B cell (primary cell): Measurements from ENCODE around the gene SLC16A14. TPM values are rescaled to one million over a fixed set of nuclear protein-coding genes. Genes with fewer than 3 reads are reported as not detected.

Experiments used
- ATAC-seq: fragments of 200-7000 bp; cut with Tn5 transposase; one replicate; pipeline ENCODE4 v1.10.0; 2021; ENCODE audit warnings: low read depth, mild to moderate bottlenecking, moderate number of reproducible peaks, moderate library complexity
- CTCF ChIA-PET: fragments of 350-600 bp; sonication (Branson Sonifier 250); formaldehyde crosslinking; loops from one replicate; lab custom pipeline; 2021; ENCODE audit warnings: antibody characterized with exemption, inconsistent platforms; lab: Charles Lee
- POLR2A ChIA-PET: fragments of 350-600 bp; sonication (Branson Sonifier 250); formaldehyde crosslinking; loops from one replicate; lab custom pipeline; 2021; ENCODE audit warnings: antibody characterized with exemption; lab: Charles Lee
- DNase-seq: peaks from one replicate; pipeline ENCODE4 v3.0.0; 2013
- H2AFZ ChIP-seq: 2 replicates; pipeline ENCODE4 v1.6.1; 2012; ENCODE audit warnings: mild to moderate bottlenecking, low read depth, low read length; ENCODE audit not compliant: insufficient read depth, poor library complexity, severe bottlenecking
- H3K27ac ChIP-seq, 2 donors: 1 replicate in 1 of 2; 2 replicates in 1 of 2; pipeline ENCODE4 v1.5.1; 2012 to 2013; ENCODE audit warnings: low read length in 2 of 2, mild to moderate bottlenecking in 2 of 2, moderate library complexity in 1 of 2
- H3K27me3 ChIP-seq, 4 experiments: fragments of 200-600 bp in 1 of 4; sonication (generic) in 1 of 4; replicated peaks in 1 of 4; 1 replicate in 2 of 4; 2 replicates in 2 of 4; pipeline versions ENCODE4 v1.6.1 to v1.7.0; 2013 to 2016; ENCODE audit warnings: low read length in 3 of 4, mild to moderate bottlenecking in 2 of 4, mixed read lengths in 1 of 4, moderate library complexity in 1 of 4; ENCODE audit not compliant: insufficient read depth in 4 of 4, control insufficient read depth in 3 of 4; ENCODE audit errors: control extremely low read depth in 1 of 4
- H3K36me3 ChIP-seq, 2 experiments: replicated peaks in 1 of 2; 1 replicate in 1 of 2; 2 replicates in 1 of 2; pipeline versions ENCODE4 v1.6.1 to v1.7.1; 2013; ENCODE audit warnings: low read length in 1 of 2; ENCODE audit not compliant: insufficient read depth in 2 of 2, control insufficient read depth in 1 of 2; ENCODE audit errors: control extremely low read depth in 1 of 2, extremely low read depth in 1 of 2
- H3K4me1 ChIP-seq, 2 donors: fragments of 200-600 bp in 1 of 2; sonication (generic) in 1 of 2; 1 replicate in 1 of 2; 2 replicates in 1 of 2; pipeline versions ENCODE4 v1.5.1 to v1.6.1; 2013 to 2017; ENCODE audit warnings: low read length in 2 of 2; ENCODE audit not compliant: control insufficient read depth in 2 of 2, insufficient read depth in 2 of 2
- H3K4me2 ChIP-seq: replicated peaks from 2 replicates; pipeline ENCODE3; 2012; ENCODE audit warnings: mild to moderate bottlenecking, low read depth, low read length; ENCODE audit not compliant: poor library complexity, severe bottlenecking
- H3K4me3 ChIP-seq, 5 experiments: fragments of 200-600 bp in 1 of 5; sonication (generic) in 1 of 5; 1 replicate in 3 of 5; 2 replicates in 2 of 5; pipeline versions ENCODE4 v1.5.1 to v1.7.0; 2011 to 2016; ENCODE audit warnings: low read length in 4 of 5, mild to moderate bottlenecking in 4 of 5, low read depth in 2 of 5, control low read depth in 1 of 5, moderate library complexity in 1 of 5; ENCODE audit not compliant: insufficient read depth in 1 of 5; ENCODE audit errors: control extremely low read depth in 1 of 5, extremely low read depth in 1 of 5
- H3K79me2 ChIP-seq: fragments of 200-600 bp; sonication (generic); one replicate; pipeline ENCODE4 v1.6.0; 2016; ENCODE audit warnings: low read length; ENCODE audit not compliant: control insufficient read depth, insufficient read depth
- H3K9ac ChIP-seq: fragments of 200-600 bp; sonication (generic); 2 replicates; pipeline ENCODE4 v1.6.1; 2017; ENCODE audit warnings: mild to moderate bottlenecking, low read length, moderate library complexity
- H3K9me3 ChIP-seq, 3 donors: one replicate each; pipeline versions ENCODE4 v1.6.1 to v1.7.1; 2013; ENCODE audit warnings: low read length in 2 of 3; ENCODE audit not compliant: control insufficient read depth in 2 of 3, insufficient read depth in 1 of 3; ENCODE audit errors: control extremely low read depth in 1 of 3
- H4K20me1 ChIP-seq: 2 replicates; pipeline ENCODE4 v1.6.0; 2012; ENCODE audit warnings: mild to moderate bottlenecking, low read length; ENCODE audit not compliant: insufficient read depth, control insufficient read depth, poor library complexity, severe bottlenecking
- H3K27ac Mint-ChIP-seq: one replicate; pipeline ENCODE4 v1.8.0; 2021; ENCODE audit warnings: mixed read lengths
- H3K27me3 Mint-ChIP-seq: one replicate; pipeline ENCODE4 v1.8.0; 2021; ENCODE audit warnings: mixed read lengths
- H3K4me1 Mint-ChIP-seq: one replicate; pipeline ENCODE4 v1.8.0; 2021; ENCODE audit warnings: mixed read lengths
- H3K4me3 Mint-ChIP-seq: one replicate; pipeline ENCODE4 v1.8.0; 2021; ENCODE audit warnings: mixed read lengths
- H3K9me3 Mint-ChIP-seq: one replicate; pipeline ENCODE4 v1.8.0; 2022; ENCODE audit warnings: mixed read lengths; ENCODE audit not compliant: insufficient read depth
- EZH2 ChIP-seq: IDR thresholded peaks from 2 replicates; pipeline ENCODE4 v1.6.1; 2012; ENCODE audit warnings: borderline replicate concordance, low read depth, mild to moderate bottlenecking, moderate library complexity, low read length; ENCODE audit not compliant: insufficient read depth, poor library complexity, severe bottlenecking
- WGBS: methylation state at CpG from one replicate; pipeline ENCODE4 v1.1.5; 2013; ENCODE audit warnings: missing lambda C conversion rate; ENCODE audit not compliant: insufficient coverage; 5-methylcytosine and 5-hydroxymethylcytosine counted together
- intact Hi-C: fragments of 100-400 bp; cut with micrococcal nuclease; formaldehyde crosslinking; loops from one replicate; pipeline ENCODE4 v1.10.0; 2022
- polyA plus RNA-seq: library from polyadenylated mRNA; depleted of rRNA; stranded (reverse); fragments of >200 nt; gene quantifications from 2 replicates; pipeline ENCODE4 v1.2.3, GENCODE V29; 2012
- total RNA-seq, 2 donors: library from RNA; stranded (reverse); fragments of 120-200 nt in 1 of 2; gene quantifications; 1 replicate in 1 of 2; 2 replicates in 1 of 2; pipeline versions ENCODE4 v1.2.3 to v1.2.4, GENCODE V29; 2013 to 2022
- TF ChIP-seq, protein P1 (sequence below): fragments of 200-600 bp; IDR thresholded peaks from one replicate; pipeline ENCODE4 v1.8.0; 2022; ENCODE audit warnings: antibody characterized with exemption, mild to moderate bottlenecking

Gene SLC16A14
- total and polyA plus RNA-seq, 2 donors (not counting 1 experiment from before 2014, with no cell fraction given): 0.18 to 2.4 TPM

DNA sequence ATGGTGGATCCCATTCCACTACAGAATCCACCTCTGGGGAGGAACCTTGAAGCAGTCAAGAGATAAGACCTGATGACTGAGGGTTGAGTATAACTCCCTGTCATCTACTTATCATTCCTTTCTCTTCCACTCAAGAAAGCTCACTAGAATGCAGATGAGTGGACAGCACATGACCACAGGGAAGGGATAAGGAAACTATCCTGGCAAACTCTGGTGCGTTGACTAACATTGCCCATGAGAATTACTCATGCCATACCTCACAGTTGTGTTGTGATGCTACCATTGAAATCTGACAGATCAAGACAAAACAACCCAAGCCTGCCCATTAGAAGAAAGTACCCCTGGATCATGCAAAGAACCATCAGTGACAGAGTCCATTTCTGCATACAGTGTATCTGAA is 26.5 kb downstream of the SLC16A14 start:
- Histone ChIP-seq H3K36me3 (no peaks in the 10 kb centered on the region), H3K27ac (no peak overlapping the region), H3K27me3 (no peaks in the 10 kb centered on the region), H4K20me1 (no peaks in the 10 kb centered on the region), H3K79me2 (no peaks in the 10 kb centered on the region), H3K9ac (no peak overlapping the region), H3K4me2 (no peak overlapping the region), H2AFZ (no peak overlapping the region), H3K9me3 (no peaks in the 10 kb centered on the region), H3K4me1 (no peaks in the 10 kb centered on the region), H3K4me3 (no peak overlapping the region)
- Mint-ChIP-seq H3K27ac (no peak overlapping the region), H3K9me3 (no peaks in the 10 kb centered on the region), H3K27me3 (no peaks in the 10 kb centered on the region), H3K4me1 (no peaks in the 10 kb centered on the region), H3K4me3 (no peak overlapping the region)
- ChIA-PET CTCF (no interaction called here), POLR2A (no interaction called here)
- ATAC-seq (no peak), DNase-seq (no peak)
- TF ChIP-seq, protein P1, sequence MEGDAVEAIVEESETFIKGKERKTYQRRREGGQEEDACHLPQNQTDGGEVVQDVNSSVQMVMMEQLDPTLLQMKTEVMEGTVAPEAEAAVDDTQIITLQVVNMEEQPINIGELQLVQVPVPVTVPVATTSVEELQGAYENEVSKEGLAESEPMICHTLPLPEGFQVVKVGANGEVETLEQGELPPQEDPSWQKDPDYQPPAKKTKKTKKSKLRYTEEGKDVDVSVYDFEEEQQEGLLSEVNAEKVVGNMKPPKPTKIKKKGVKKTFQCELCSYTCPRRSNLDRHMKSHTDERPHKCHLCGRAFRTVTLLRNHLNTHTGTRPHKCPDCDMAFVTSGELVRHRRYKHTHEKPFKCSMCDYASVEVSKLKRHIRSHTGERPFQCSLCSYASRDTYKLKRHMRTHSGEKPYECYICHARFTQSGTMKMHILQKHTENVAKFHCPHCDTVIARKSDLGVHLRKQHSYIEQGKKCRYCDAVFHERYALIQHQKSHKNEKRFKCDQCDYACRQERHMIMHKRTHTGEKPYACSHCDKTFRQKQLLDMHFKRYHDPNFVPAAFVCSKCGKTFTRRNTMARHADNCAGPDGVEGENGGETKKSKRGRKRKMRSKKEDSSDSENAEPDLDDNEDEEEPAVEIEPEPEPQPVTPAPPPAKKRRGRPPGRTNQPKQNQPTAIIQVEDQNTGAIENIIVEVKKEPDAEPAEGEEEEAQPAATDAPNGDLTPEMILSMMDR: no peak
- TF ChIP-seq EZH2: no peak
- intact Hi-C loops: no loop called here
- WGBS: 100% methylated on average over 1 of the region's 1 CpG

DNA sequence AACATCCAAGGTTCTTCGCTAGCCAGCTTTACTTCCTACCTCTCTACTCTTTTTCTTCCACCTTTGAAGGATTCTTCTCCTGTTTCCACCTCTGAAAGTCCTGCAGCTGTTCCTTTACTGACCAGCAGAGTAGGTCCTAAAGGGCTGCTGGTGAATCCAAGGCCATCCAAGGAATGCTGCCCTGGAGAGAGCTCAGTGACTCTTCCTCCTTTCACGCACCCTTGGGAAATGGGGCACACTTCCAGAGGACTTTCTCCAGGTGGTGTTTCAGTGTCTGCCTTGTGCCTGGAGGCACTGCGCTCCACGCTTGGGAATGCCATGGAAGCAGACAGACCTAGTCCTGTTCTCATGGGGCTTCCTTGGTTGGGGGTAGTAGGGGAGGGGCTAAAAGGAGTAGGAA is 45.4 kb downstream of the SLC16A14 start:
- Histone ChIP-seq H3K79me2 (no peaks in the 10 kb centered on the region), H3K9me3 (no peaks in the 10 kb centered on the region)
- POLR2A ChIA-PET: no interaction called here

More for the DNA sequence above, 45.4 kb downstream of the SLC16A14 start:
- WGBS: 100% methylated on average over 4 of the region's 4 CpGs
- Histone ChIP-seq H3K9ac (no peak overlapping the region), H3K4me2 (no peak overlapping the region), H3K4me3 (no peak overlapping the region), H3K4me1 (no peaks in the 10 kb centered on the region), H4K20me1 (no peaks in the 10 kb centered on the region), H3K36me3 (no peaks in the 10 kb centered on the region), H3K27me3 (no peaks in the 10 kb centered on the region), H3K27ac (no peak overlapping the region), H2AFZ (no peak overlapping the region)
- ATAC-seq: no peak
- H3K27ac Mint-ChIP-seq: no peak overlapping the region
- TF ChIP-seq, protein P1: no peak
- no peak for TF ChIP-seq EZH2
- no peak for DNase-seq
- H3K9me3 Mint-ChIP-seq: no peaks in the 10 kb centered on the region
- H3K4me1 Mint-ChIP-seq: no peaks in the 10 kb centered on the region
- CTCF ChIA-PET: interaction anchor here (0.6 to 1.7 kb wide), 4 partner anchors 11 to 223 kb away, joined by 3 to 5 read pairs (median 4); no protein-coding TSS in a partner anchor
- intact Hi-C loops: no loop called here
- no peaks in the 10 kb centered on the region for H3K27me3 Mint-ChIP-seq
- no peak overlapping the region for H3K4me3 Mint-ChIP-seq
